HCT116 (cell line): ENCODE data around the gene CACNA1A. TPM values are rescaled to one million over a fixed set of nuclear protein-coding genes. Genes with fewer than 3 reads are reported as not detected.

Experiments
- ATAC-seq: fragments of 200-7000 bp; cut with Tn5 transposase; 2 replicates; pipeline ENCODE4 v1.9.1; 2020; ENCODE audit warnings: mild to moderate bottlenecking, moderate library complexity
- BruUV-seq: library from RNA; stranded (reverse); fragments of 400-500 nt; replicated peaks from 2 replicates; lab custom pipeline; 2021; lab: Mats Ljungman, UMichigan
- CTCF ChIA-PET: fragments of 300-600 bp; sonication (Branson Sonifier 250); formaldehyde crosslinking; loops from one replicate; lab custom pipeline; 2021; ENCODE audit warnings: antibody characterized with exemption; lab: Charles Lee
- POLR2A ChIA-PET: fragments of 300-600, 350-600 bp; sonication (Branson Sonifier 250); formaldehyde crosslinking; loops from one replicate; lab custom pipeline; 2021; ENCODE audit warnings: antibody characterized with exemption; lab: Charles Lee
- RAD21 ChIA-PET, 2 experiments: fragments of 300-600 bp; sonication (Branson Sonifier 250); formaldehyde crosslinking; loops; one replicate each; lab custom pipeline; 2023; ENCODE audit warnings: low total read pairs in 2 of 2; ENCODE audit not compliant: uncharacterized antibody in 2 of 2, unreplicated experiment in 2 of 2, low non-redundant PET in 1 of 2; lab: Charles Lee
- DNase-seq: peaks from one replicate; pipeline ENCODE4 v3.0.0-alpha.2; 2010; ENCODE audit warnings: low read depth, low spot score
- H2AFZ ChIP-seq: fragments of 200-600 bp; shearing (Covaris generic), sonication (generic); 2 replicates; pipeline ENCODE4 v1.6.1; 2017; ENCODE audit warnings: low read depth, mixed run types, mixed read lengths, antibody characterized with exemption, low read length; ENCODE audit not compliant: poor library complexity, severe bottlenecking
- H3K27ac ChIP-seq: 2 replicates; pipeline ENCODE4 v1.5.1; 2012; ENCODE audit warnings: low read depth, low read length
- H3K27me3 ChIP-seq: fragments of 200-600 bp; sonication (generic); 2 replicates; pipeline ENCODE4 v1.6.1; 2016; ENCODE audit warnings: mixed run types, low read length, mixed read lengths; ENCODE audit not compliant: insufficient read depth
- H3K36me3 ChIP-seq, 2 experiments: fragments of 200-500 bp in 1 of 2; fragments of 200-600 bp in 1 of 2; sonication (Bioruptor generic) in 1 of 2; sonication (generic) in 1 of 2; 2 replicates each; pipeline versions ENCODE4 v1.5.1 to v1.6.1; 2014 to 2016; ENCODE audit warnings: low read length in 2 of 2, inconsistent platforms in 1 of 2, mixed read lengths in 1 of 2, mixed run types in 1 of 2; ENCODE audit not compliant: insufficient read depth in 2 of 2, control insufficient read depth in 1 of 2
- H3K4me1 ChIP-seq, 2 experiments: fragments of 200-600 bp in 1 of 2; sonication (generic) in 1 of 2; 2 replicates each; pipeline versions ENCODE4 v1.5.1 to v1.6.1; 2012 to 2017; ENCODE audit warnings: low read length in 2 of 2, inconsistent platforms in 1 of 2, mild to moderate bottlenecking in 1 of 2, mixed read lengths in 1 of 2, mixed run types in 1 of 2, moderate library complexity in 1 of 2; ENCODE audit not compliant: insufficient read depth in 2 of 2, control insufficient read depth in 1 of 2
- H3K4me2 ChIP-seq: fragments of 200-600 bp; sonication (generic); 2 replicates; pipeline ENCODE4 v1.6.1; 2017; ENCODE audit warnings: mixed run types, low read length, mixed read lengths
- H3K4me3 ChIP-seq, 2 experiments: fragments of 200-600 bp in 1 of 2; sonication (generic) in 1 of 2; replicated peaks in 1 of 2; 2 replicates each; pipeline ENCODE4 v1.5.1; 2011 to 2016; ENCODE audit warnings: low read length in 2 of 2, control low read depth in 1 of 2, low read depth in 1 of 2, mild to moderate bottlenecking in 1 of 2, mixed read lengths in 1 of 2, mixed run types in 1 of 2
- H3K79me2 ChIP-seq: fragments of 200-600 bp; sonication (generic); 2 replicates; pipeline ENCODE4 v1.6.1; 2017; ENCODE audit warnings: mild to moderate bottlenecking, mixed run types, low read length, moderate library complexity, mixed read lengths; ENCODE audit not compliant: insufficient read depth
- H3K9ac ChIP-seq: fragments of 200-600 bp; sonication (generic); 2 replicates; pipeline ENCODE4 v1.6.1; 2016; ENCODE audit warnings: low read length, mixed read lengths
- H3K9me2 ChIP-seq: fragments of 200-600 bp; sonication (generic), shearing (Covaris generic); 2 replicates; pipeline ENCODE4 v1.6.1; 2017; ENCODE audit warnings: mixed run types, mild to moderate bottlenecking, moderate library complexity; ENCODE audit not compliant: insufficient read depth
- H3K9me3 ChIP-seq, 2 experiments: fragments of 200-500 bp in 1 of 2; fragments of 200-600 bp in 1 of 2; sonication (Bioruptor generic) in 1 of 2; sonication (generic) in 1 of 2; 2 replicates each; pipeline ENCODE4 v1.6.1; 2014 to 2017; ENCODE audit warnings: low read length in 2 of 2, mixed read lengths in 2 of 2, inconsistent platforms in 1 of 2, low read depth in 1 of 2, mild to moderate bottlenecking in 1 of 2, mixed run types in 1 of 2, moderate library complexity in 1 of 2; ENCODE audit not compliant: control insufficient read depth in 1 of 2, insufficient read depth in 1 of 2
- H4K20me1 ChIP-seq: fragments of 200-600 bp; sonication (generic), shearing (Covaris generic); 2 replicates; pipeline ENCODE4 v1.6.1; 2017; ENCODE audit warnings: mixed run types, mild to moderate bottlenecking, moderate library complexity; ENCODE audit not compliant: insufficient read depth
- EGR1 ChIP-seq: IDR thresholded peaks from 2 replicates; pipeline ENCODE4 v1.6.1; 2012; ENCODE audit warnings: low read depth
- EZH2 ChIP-seq: fragments of 200-600 bp; sonication (generic); IDR thresholded peaks from 2 replicates; pipeline ENCODE4 v1.6.1; 2017; ENCODE audit warnings: antibody characterized with exemption, mixed run types
- JUND ChIP-seq: IDR thresholded peaks from 2 replicates; pipeline ENCODE4 v1.6.1; 2012
- SP1 ChIP-seq: IDR thresholded peaks from 2 replicates; pipeline ENCODE4 v1.6.1; 2012; ENCODE audit warnings: low read depth
- TCF7L2 ChIP-seq: IDR thresholded peaks from 2 replicates; pipeline ENCODE4 v1.7.0; 2011; ENCODE audit warnings: borderline replicate concordance, inconsistent platforms; ENCODE audit not compliant: insufficient read depth, insufficient read length; ENCODE audit errors: extremely low read depth
- ZNF274 ChIP-seq: fragments of 200-500 bp; sonication (Bioruptor generic); IDR thresholded peaks from 2 replicates; pipeline ENCODE4 v1.6.1; 2014; ENCODE audit warnings: mild to moderate bottlenecking, low read depth, low read length, inconsistent platforms
- intact Hi-C: fragments of 100-400 bp; cut with micrococcal nuclease; formaldehyde crosslinking; loops from 2 replicates; pipeline ENCODE4 v1.10.0; 2022
- total RNA-seq: library from RNA; stranded (reverse); gene quantifications from one replicate; pipeline ENCODE4 v1.2.1, GENCODE V29; 2021; ENCODE audit not compliant: unreplicated experiment
- TF ChIP-seq, protein P1 (sequence below), 3 experiments: fragments of 200-600 bp in 1 of 3; sonication (generic) in 1 of 3; IDR thresholded peaks in 2 of 3; conservative IDR thresholded peaks in 1 of 3; 2 replicates each; pipeline ENCODE4 v1.5.1; 2012 to 2017; ENCODE audit warnings: low read depth in 2 of 3, low read length in 2 of 3, antibody characterized with exemption in 1 of 3, borderline replicate concordance in 1 of 3, control low read depth in 1 of 3, mild to moderate bottlenecking in 1 of 3, mixed read lengths in 1 of 3, mixed run types in 1 of 3, moderate library complexity in 1 of 3; ENCODE audit not compliant: insufficient read depth in 1 of 3
- TF ChIP-seq, protein P2 (sequence below): IDR thresholded peaks from 2 replicates; pipeline ENCODE4 v1.6.1; 2012

Gene CACNA1A
- total RNA-seq, 1 experiment from 2014 or later = 7.5 TPM

DNA sequence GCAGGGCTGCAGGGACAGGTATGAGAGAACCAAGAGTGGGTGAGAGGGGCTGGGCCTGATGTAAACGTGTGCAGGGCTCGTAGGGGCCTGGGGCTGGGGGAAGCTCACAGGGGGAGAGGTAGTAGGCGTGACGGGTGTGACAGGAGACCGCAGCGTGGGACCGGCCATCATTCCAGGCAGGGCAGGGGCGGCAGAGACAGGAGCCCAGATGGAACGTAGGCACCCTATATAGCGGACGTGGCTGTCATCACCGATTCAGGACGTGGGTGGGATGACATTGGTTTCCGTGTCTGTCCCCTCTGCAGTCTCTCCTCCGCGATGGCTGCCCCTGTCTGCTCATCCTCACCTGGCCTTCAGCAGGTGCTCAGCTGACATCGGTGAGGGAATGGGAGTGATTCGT lies 307.6 kb downstream of the CACNA1A start:
- Histone ChIP-seq H3K27ac (no peak overlapping the region), H3K79me2 (no peaks in the 10 kb centered on the region), H3K27me3 (no peaks in the 10 kb centered on the region), H4K20me1 (no peaks in the 10 kb centered on the region), H3K4me1 (peaks cover 18 to 27% of the 10 kb centered on the region in 2 experiments), H3K36me3 (no peaks in the 10 kb centered on the region), H3K4me3 (no peak overlapping the region), H3K9ac (no peak overlapping the region), H3K9me3 (no peaks in the 10 kb centered on the region), H3K9me2 (no peaks in the 10 kb centered on the region), H3K4me2 (no peak overlapping the region), H2AFZ (no peak overlapping the region)
- no peak for TF ChIP-seq EZH2
- TF ChIP-seq SP1 = no peak
- TF ChIP-seq, protein P1, sequence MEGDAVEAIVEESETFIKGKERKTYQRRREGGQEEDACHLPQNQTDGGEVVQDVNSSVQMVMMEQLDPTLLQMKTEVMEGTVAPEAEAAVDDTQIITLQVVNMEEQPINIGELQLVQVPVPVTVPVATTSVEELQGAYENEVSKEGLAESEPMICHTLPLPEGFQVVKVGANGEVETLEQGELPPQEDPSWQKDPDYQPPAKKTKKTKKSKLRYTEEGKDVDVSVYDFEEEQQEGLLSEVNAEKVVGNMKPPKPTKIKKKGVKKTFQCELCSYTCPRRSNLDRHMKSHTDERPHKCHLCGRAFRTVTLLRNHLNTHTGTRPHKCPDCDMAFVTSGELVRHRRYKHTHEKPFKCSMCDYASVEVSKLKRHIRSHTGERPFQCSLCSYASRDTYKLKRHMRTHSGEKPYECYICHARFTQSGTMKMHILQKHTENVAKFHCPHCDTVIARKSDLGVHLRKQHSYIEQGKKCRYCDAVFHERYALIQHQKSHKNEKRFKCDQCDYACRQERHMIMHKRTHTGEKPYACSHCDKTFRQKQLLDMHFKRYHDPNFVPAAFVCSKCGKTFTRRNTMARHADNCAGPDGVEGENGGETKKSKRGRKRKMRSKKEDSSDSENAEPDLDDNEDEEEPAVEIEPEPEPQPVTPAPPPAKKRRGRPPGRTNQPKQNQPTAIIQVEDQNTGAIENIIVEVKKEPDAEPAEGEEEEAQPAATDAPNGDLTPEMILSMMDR (IDR thresholded peaks at IDR 0.05 in 2 of 3, conservative IDR thresholded peaks at IDR 0.05 in 1 of 3; ENCODE audit: borderline replicate concordance in 1 of 3, insufficient read depth in 1 of 3, low read depth in 2 of 3, low read length in 2 of 3) = no peak
- TF ChIP-seq, protein P2, sequence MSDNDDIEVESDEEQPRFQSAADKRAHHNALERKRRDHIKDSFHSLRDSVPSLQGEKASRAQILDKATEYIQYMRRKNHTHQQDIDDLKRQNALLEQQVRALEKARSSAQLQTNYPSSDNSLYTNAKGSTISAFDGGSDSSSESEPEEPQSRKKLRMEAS = no peak
- no peak for TF ChIP-seq ZNF274
- TF ChIP-seq JUND = no peak
- no peak for TF ChIP-seq TCF7L2
- TF ChIP-seq EGR1 = no peak
- ATAC-seq = no peak
- POLR2A ChIA-PET = no interaction called here
- intact Hi-C loops = no loop called here
- BruUV-seq = no TSS peak
- RAD21 ChIA-PET = interaction anchor here in 1 of 2 experiments (0.7 kb wide), 1 partner anchor 75 kb away, joined by 3 read pairs; no protein-coding TSS in a partner anchor
- no peak for DNase-seq
- CTCF ChIA-PET = no interaction called here
